GM18520 (cell line): ENCODE results near the gene OCA2.
"Not testable (repeated sequence)": the region's sequence is repeated elsewhere in the genome, so short reads cannot be mapped to it uniquely, and the experiment has no call there.

Experiments
- ATAC-seq: cut with Tn5 transposase; IDR thresholded peaks from one replicate; pipeline ENCODE4 v1.9.1; 2021; ENCODE audit not compliant: unreplicated experiment

OCA2 gene

DNA sequence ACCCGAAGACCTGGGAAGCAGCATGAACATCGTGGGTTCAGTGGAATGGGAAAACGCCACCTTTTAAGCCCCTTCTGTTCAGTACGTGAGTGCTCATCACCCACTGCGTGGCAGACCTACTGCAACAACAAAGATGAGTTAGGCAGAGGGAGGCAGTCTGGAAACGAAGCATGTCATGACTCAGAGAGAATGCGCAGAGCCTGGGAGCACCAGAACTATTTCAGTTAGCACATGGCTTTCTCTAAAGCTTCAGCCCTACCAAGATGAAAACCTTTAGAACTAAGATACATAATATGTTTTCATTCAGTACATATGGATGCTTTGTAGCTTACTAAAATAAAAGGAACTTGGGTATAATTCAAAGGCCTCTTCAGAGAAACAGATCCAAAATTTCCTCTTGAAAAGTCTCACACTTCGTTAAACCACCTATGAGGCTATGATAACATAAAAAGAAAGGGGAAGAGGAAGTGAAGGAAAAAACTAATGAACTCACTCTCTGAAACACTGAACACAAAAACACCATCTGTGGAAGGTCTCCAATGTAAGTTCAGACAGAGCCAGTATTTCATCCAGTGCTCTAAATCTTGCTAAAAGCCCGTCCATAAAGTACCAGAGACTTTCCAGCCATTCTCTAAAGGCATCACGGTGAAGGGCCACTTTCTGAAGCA, 140.1 kb downstream of the OCA2 start:
- no peak for ATAC-seq

DNA sequence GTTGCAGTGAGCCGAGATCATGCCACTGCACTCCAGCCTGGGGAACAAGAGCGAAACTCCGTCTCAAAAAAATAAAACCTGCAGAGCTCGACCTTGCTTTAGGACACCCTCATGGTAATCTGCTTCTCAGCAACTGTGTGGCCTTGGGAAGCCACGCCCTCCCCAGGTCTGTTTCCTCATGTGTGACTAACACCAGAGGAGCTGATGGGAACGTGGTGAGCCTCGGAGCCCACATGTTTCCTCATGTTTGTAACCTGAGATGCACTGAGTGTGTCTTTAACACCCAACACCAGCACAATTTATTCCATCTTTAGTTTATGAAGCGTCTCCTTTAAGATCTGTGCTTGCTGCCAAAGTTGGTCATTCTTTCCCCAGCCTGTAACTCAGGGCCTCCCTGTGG, 142.8 kb downstream of the OCA2 start:
- no peak for ATAC-seq

DNA sequence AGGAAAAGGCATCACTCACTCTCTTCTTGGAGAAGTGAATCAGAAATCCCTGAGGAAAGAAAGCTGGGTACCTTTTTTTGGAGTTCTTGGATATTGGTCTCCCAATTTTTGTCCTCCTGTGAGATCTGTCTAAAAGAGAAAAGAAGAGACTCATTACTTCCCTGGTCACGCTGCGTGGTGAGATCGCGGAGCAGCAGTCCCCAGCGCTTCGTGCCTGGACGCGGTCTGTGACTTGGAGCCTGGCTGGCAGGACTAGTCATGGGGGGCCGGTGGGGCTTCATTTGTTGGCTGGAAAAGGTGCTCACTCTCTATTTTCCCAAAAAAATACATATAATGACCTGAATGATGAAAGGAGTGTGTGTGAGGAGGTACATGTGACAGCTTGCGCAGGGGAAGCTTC, 144.0 kb downstream of the OCA2 start:
- ATAC-seq: no peak

DNA sequence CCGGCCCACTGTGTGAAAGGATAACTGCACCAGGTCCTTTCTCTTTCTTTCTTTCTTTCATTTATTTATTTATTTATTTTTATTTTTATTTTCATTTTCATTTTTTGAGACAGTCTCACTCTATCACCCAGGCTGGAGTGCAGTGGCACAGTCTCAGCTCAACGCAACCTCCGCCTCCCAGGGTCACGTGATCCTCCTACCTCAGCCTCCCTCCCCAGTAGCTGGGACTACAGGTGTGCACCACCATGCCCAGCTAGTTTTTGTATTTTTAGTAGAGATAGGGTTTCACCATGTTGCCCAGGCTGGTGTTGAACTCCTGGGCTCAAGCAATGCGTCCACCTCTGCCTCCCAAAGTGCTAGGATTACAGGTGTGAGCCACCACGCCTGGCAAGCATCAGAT, 146.5 kb downstream of the OCA2 start:
- ATAC-seq: not testable (repeated sequence)

DNA sequence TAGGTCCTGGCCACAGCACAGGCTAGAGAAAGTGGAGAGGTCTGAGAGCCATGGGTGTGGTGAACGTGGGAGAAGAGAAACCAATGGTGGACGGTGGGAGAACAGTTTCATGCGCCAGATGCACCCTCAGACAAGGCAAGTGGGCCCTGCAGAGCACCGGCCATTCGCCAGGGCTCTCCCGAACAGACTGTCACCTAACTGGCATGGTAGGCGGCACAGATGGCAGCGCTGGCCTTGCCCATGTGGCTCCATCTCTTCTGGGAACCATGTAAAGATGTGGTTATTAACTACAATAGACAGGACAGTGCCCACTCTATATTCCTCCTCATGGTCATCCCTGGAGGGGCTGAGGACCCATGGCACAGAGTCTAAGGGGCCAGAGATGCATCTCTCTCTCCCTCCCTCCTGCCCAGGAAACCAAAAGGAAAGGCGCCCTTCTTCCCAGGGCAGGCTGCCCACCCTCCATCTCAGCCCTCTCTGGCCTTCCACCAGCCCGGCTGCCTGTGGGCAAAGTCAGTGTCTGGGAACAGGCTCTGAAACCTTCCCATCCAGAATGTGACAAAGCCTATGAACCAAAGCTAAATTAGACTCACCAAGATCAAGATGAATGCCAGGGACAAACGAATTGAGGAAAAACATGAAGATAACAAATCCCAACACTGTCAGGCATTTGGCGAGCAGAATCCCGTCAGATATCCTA, 147.8 kb downstream of the OCA2 start:
- no peak for ATAC-seq

DNA sequence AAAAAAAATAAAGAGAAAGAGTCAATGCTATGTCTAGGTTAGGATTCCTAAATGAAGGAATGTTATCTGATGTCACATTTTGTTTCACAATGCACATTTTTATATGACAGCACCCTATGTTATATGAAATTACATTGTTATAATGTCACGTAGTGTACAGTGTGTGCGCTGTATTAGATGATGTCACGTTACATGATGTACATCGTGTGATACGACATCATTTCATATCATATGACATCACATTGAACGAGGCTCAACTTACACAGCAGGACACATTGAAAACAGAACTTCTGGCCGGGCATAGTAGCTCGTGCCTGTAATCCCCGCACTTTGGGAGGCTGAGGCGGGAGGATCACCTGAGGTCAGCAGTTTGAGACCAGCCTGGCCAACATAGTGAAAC, 150.0 kb downstream of the OCA2 start:
- ATAC-seq: no peak

DNA sequence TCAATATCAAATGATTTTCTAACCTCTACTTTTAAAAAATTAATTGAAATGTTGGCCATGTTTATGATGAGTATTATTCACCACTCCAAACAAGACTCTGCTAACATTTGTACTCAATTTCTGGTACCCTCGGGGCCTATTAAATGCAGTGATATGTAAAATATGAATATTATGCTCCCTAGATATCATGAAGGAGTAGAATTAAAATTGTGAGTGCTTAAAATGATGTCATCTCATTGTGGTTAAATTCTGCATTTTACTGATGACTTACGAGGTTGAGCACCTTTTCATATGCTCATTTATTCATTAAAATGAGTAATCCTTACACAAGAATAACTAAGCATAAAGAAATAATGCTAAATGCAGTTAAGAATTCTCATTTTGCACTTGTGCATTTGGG, 159.9 kb downstream of the OCA2 start:
- no peak for ATAC-seq

DNA sequence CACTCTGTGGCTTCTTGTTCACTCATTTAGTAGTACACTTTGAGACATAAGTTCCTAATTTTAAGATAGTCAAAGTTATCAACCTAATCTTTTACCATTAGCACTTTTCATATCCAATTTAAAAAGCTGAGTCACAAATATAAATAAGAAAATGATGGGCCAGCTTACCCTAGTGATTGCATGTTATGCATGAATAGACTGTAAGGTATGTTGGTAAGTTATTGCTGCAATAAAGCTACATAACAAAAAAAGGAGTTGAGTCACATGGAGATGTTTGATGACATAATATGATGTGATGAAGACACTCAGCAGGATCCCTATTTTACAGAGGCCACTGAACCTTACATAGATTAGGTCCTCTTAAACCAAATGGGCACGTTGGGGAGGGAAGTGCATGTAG, 161.3 kb downstream of the OCA2 start:
- no peak for ATAC-seq

DNA sequence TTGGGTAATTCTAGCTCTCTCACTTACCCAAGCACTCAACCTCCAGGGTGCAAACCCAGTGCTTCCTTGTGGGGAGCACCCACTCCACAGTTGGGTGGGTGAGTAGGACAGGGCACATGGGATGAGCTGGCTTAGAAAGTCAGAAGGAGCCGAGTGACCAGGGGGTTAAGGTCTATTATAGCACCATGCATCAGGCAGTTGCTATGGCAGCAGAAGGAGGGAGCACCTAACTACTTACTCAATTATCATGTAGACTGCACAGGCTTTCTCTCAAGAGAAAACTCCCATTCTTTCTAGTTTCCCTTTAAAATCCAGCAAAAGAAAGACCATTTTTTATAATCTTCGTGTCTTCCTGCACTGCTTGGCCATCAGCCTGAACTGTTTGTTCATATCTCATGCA, 163.0 kb downstream of the OCA2 start:
- ATAC-seq: no peak

DNA sequence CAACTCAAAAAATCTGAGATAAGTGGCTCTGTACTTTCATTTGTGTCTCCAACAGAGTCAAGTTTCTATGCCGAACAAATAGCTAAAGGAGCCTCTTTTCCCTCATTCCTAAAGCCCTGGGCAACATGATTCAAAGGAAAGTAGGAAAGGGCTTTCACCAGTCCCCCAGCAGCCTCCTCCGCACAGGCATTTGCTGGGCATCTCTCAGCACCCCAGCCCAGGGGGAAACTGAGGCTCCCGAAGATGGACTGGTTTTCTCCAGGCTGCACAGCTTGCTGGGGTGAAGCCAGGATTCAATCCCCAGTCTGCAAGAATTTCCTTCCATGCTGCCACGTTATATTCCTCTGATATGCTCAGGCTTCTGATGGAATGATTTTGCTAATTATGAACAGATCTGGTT, 163.8 kb downstream of the OCA2 start:
- ATAC-seq: no peak

DNA sequence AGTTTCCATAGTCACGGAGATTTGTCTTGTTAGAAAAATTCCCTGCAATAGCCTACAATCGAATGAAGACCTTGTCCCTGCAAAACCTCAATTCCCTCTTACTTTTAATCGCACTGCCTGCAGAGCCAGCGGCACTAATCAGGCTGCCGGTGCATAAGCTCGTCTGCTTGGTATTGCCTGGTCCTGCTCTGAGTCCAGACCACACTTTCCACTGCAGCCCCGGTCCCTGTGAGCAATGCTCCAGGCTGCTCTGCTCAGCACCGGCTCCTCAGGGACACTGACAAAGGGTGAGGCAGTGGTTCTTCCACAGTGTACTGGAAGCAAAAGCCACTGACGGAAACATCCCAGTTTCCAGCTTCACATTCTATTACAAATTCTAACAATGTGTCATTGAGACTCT, 164.3 kb downstream of the OCA2 start:
- no peak for ATAC-seq

DNA sequence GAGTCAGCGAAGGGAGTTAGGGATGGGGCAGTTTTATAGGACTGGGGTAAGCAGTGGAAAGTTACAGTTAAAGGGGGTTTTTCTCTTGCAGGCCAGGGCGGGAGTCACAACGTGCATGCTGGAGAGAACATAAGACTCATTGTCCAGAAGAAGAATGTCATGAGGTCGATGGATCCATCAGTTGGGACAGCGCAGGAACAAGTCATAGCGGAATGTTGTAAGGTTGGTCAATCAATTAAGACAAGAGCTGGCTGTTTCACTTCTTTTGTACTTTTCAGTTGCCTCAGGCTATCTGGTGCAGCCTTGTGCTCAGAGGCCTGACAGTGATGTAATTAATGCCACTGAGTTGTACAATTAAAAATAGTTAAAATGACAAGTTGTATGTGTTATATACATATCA, 165.6 kb downstream of the OCA2 start:
- no peak for ATAC-seq

DNA sequence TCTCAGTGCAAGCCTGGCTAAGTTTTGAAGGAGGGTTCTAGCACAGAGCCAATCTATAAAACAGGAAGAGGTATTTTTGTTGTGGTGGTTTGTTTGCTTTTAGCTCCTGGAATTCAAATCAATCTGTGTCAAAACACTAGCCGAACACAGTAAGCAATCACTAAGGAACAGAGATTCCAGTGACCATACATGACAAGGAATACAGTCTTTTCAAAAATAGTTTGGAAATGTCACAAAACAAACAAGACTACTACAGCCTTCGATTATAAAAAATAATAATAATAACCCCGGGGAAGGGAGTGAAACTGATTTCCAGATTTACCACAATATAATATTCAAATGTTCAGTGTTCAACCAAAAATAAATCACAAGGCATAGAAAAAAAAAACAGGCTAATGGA, 166.5 kb downstream of the OCA2 start:
- no peak for ATAC-seq

DNA sequence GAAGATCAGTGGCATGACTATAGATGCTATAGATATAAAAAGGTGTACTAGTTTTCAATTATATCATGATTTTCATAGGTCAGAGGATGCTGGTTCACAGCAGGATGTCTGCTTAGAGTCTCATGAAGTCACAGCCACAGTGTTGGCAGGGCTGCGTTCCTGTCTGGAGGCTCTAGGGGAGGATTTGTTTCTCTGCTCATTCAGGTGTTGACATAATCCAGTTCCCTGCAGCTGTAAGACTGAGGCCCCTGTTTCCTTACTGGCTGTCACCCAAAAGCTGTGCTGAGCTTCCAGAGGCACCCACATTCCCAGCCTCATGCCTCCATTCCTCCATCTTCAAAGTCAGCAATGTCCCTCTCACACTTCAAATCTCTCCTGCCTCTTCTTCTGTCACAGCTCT, 170.7 kb downstream of the OCA2 start:
- no peak for ATAC-seq

DNA sequence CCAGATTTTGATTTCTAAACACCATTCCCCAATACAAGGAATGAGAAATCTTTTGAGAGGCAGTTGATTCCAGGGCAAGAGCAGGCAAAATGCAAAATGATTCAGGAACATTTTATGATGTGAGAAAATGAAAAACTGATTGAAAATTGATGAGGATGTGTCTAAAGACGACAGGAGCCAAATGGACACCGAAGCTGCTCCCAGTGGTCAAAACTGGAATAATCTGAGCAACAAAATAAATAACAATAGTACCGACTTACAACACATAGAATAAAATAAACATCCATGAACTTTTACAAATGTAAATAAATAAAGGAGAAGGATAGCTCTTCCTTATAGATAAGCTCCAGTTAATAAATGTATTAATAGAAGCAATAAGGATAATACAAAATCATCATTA, 186.8 kb downstream of the OCA2 start:
- no peak for ATAC-seq

DNA sequence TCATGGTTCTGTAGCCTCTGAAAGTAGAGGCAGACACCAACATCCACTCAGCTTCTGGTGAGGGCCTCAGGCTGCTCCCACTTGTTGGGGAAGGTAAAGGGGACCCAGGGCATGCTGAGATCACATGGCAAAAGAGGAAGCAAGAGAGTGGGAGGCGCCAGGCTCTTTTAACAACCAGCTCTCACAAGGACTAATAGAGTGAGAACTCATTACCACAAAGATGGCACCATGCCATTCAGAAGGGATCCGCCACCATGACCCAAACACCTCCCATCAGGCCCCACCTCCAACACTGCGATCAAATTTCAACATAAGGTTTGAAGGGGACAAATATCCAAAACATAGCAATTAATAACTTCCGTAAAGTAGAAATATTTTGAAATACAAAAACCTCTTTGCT, 192.3 kb downstream of the OCA2 start:
- no peak for ATAC-seq

DNA sequence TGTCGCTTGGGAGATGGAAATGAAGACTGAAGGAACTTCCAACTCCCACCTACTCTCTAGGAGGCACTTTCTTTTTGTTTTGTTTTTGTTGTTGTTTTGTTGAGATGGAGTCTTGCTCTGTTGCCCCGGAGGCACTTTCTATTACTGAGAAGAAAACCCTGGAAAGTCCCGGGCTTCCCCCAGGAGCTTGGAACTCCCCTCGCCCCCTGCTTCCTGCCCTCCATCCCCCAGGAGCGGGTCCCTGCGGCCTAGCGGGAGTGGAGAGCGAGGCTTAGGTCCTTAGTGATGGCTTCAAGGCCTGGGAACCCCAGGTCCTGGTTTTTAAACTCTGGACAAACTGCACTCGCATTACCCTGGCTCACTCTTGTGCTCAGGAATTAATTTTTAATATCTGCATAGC, 195.7 kb downstream of the OCA2 start:
- no peak for ATAC-seq

DNA sequence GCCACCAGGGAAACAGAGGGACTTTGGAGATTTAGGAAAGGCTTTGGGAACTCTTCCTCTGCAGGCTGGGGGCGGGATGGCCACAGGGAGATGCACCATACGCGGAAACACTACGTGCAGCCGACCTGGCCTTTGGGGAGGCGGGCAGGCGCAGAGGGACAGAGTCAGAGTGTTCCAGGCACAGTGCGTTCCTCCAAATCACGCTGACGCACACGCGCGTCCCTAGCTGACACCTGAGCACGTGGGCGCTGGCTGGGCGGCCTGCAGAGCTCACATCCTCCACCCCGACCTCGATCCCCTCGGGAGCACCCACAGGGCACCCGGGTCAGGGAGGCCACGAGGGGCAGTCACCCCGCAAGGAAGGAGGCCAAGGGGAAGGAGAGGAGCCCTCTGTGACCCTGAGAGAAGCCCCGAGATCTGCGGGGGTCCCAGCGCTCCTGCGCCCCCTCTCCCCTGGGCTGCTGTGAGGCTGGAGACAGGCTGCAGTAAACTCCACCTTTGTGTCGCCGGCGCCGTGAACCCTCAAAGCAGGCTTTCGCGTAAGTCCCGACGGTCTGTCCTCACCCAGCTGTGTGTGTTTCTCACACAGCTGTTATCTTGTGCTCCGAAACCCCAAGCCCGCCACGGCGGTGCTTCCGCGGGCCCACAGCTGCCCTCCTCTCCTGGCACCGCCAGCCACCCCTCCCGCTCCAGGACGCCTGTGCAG, 196.3 kb downstream of the OCA2 start:
- ATAC-seq: no peak

DNA sequence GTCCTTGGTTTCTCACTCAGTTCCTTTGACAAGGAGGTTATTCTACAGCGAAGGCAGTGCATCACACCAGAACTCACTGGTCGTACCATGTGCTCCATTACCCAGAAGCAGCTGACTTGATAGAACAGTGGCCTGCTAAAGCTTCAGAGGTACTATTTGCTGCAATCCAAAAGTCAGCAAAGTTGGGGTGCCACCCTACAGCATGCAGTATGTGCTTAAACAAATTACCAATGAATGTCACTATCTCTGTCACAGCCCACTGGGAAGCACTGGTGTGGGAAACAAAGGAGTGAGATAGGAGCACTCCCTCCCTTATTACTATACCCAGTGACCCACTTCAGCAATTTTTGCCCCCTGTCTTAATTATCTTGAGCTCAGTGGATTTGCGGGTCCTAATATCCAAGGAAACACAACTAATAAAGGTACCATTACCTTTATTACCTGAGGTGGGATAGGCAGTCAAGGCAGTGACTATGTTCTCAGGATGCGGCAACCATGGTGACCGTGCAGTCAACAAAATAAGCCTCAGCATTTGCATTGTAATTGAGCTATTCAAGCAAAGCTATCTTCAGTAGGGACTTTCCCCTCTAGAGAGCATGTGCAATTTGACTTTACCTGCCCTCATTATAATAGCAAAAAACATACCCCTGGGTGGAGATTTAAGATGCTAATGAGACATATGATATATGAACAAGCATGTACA, 199.4 kb downstream of the OCA2 start:
- no peak for ATAC-seq

DNA sequence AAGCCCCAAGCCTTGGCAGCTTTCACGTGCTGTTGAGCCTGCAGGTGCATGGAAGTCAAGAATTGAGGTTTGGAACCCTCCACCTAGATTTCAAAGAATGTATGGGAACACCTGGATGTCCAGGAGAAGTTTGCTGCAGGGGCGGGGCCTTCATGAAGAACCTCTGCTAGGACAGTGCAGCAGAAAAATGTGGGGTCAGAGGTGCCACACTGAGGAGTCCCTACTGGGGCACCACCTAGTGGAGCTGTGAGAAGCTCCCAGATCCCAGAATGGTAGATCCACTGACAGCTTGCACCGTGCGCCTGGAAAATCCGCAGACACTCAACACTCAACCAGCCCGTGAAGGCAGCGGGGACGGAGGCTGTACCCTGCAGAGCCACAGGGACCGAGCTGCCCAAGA, 201.6 kb downstream of the OCA2 start:
- ATAC-seq: no peak

DNA sequence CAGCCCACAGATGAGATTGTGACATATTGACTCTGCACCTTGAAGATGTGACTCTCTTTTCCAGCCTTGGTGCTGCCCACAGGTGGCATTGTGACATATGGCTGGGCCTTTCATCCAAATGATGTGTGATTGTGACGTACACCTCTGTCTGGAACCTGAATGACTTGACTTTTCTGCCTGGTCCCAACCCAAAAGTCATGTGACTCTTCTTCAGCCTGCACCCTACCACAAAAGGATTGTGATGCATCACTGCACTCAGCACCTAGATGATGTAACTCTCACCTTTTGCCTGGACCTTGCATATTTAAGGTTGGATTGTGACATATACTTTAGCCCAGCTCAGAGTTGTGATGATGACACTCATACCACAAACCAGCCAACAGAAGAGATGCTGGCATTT, 204.5 kb downstream of the OCA2 start:
- no peak for ATAC-seq

DNA sequence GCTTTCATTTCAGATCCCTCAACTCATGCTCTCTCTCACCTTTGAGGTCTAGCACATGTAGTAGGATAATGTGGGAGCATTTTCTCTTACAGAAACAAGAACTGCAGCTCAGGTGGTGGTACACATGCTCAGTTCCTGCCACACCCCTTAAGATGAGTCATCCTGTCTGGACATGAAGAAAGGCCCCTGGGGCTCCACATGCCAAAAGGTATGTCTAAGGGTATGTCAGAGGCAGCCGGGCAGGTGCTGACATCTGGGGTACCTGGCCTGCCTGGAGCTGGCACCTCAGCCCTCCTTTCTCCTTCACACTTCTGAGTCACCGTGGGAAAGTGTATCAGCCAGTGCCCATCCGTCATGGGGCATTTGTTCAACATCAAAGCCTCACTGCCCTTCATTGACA, 209.9 kb downstream of the OCA2 start:
- no peak for ATAC-seq
